GM18861 (cell line): Measurements from ENCODE around the gene TBL1XR1.

Experiments used
- ATAC-seq: cut with Tn5 transposase; IDR thresholded peaks from one replicate; pipeline ENCODE4 v1.9.1; 2021; ENCODE audit not compliant: unreplicated experiment

TBL1XR1 gene

DNA sequence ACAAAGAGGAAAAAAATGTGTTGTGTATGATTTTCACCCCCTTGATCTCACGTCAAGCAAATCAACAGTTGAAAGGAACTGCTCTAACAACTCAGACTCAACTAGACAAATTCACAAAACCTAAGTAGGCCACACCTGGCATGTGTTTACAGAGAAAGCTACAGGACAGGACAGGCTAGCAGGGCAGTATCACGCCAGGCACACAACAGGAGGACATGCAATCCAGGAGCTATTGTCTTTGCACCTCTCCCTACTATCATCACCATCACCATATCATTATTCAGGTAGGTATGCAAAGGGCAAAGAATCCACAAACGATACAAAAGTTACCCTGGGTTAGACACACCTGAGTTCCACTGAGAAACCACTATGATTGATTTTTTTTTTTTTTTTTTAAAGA is 86.4 kb downstream of the TBL1XR1 start:
- ATAC-seq = no peak

DNA sequence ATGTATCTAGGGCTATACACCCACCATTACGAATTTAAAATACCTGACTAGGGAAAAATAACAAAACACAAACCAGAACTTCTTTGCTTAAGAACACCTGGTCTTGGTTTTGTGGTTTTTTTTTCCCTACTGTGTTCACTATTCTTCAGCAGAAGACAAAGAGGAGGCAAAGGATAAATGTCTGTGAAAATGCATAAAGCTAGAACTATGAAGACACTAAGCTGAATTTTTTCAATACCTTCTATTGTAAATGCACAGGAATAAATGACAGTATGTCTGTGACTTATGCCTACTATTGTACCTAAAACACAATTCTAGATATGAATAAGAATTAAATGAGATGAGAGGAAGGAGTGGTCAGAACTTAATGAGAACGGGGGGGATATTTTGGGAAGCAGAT is 86.9 kb downstream of the TBL1XR1 start:
- no peak for ATAC-seq

- ATAC-seq = no peak
Measured at GRCh38 chr3:177109688-177110330, 87.5 kb downstream of the TBL1XR1 start.

- no peak for ATAC-seq
Measured at GRCh38 chr3:177108648-177109047, 88.6 kb downstream of the TBL1XR1 start.

DNA sequence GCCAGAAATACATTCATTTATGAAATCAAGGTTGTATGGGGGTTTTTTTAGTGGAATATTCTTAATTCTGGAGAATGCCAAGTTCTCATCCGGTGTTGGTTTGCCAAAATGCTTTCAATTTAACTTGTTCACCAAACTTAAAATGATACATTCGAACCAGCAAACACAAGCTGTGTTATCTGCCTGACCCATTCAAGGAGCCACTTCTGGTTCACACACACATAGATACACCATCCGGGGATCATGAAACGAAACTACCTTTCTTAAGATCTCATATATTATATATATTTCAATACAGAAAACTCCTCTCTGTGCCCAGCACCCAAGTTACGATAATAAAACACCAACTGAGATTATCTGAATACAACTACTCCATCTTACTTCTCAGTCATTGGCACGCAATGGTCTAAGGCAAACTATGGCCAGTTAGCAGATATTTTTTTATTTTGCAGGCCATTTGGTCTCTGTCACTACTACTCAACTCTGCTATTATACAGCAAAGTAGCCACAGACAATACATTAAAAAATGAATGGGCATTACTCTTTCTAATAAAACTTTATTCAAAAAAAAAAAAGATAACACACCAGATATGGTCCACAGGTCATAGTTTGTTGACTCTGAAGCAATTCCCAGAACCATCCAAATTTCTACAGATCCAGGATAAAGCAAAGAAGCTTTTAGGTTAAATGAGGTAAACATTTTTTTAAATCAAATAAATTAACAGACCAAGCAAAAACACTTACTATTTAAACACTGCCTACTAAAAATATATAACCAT is 89.6 kb downstream of the TBL1XR1 start:
- ATAC-seq = no peak

DNA sequence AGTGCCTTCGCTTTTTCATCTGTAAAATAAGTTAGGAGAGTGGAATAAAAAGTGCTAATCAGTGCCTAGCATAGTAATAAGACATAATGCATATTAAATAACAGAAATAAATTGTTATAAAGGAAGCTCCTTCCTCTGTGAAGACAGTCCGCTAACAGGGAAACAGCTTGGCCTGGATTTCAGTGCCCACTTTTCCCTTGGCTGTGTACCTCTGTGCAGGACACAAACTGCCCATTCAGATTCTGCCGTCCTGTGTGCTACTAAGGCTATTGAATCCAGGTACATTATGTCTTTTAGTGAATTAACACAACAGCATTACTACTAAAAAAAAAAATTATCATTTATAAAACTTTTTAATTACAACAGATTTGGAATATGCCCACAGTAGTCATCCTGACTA is 90.7 kb downstream of the TBL1XR1 start:
- no peak for ATAC-seq

DNA sequence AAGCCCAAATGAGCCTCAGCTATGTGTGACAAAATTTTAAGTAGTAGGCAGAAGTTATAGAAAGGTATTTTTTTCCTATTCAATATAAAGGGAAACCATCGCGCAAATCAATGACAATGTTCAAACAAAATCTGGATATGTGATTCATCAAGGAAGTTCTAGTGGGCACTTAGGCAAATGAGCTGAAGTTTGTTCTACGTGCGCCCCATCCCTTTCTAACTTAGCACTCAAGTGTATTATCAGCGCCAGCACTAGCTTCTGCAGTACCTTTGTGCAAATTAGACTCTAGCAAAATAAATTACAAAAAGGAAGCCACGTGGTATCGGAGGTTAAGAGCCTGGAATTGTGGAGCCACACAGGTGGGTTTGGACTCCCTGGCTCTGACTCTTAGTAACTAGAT is 91.1 kb downstream of the TBL1XR1 start:
- ATAC-seq = peak; percentile 42

- ATAC-seq = no peak
Measured at GRCh38 chr3:177105623-177106022, 91.7 kb downstream of the TBL1XR1 start.

- no peak for ATAC-seq
Measured at GRCh38 chr3:177104299-177104992, 92.8 kb downstream of the TBL1XR1 start.

- ATAC-seq = no peak
Measured at GRCh38 chr3:177102553-177102952, 94.7 kb downstream of the TBL1XR1 start.

DNA sequence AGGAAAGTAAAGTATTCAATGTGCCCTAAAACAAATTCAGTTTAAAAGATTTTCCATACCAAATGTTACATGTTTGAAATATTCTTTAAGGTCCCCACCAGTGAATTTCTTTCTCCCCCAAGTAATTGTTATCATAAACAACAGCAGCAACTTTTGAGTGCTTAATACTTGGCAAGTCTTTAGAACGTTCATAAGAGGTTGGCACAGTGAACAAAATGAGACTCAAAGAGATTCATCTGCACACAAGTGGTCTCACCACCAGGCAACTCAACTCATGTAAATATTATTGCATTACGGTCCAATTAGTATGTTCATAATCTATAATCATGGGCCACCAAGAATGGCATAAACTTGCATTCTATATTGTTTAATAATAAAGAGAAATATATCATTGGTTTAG is 98.7 kb downstream of the TBL1XR1 start:
- no peak for ATAC-seq

GRCh38 chr3:177096615-177097014 is 100.7 kb downstream of the TBL1XR1 start:
- ATAC-seq = no peak

DNA sequence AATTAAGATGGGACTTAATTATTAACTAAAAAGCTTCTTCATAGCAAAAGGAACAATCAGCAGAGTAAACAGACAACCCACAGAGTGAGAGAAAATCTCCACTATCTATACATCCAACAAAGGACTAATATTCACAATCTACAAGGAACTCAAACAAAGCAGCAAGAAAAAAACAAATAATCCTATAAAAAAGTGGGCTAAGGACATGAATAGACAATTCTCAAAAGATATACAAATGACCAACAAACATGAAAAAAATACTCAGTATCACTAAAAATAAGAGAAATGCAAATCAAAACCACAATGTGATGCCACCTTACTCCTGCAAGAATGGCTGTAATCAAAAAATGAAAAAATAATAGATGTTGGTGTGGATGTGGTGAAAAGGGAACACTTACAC is 103.3 kb downstream of the TBL1XR1 start:
- no peak for ATAC-seq

DNA sequence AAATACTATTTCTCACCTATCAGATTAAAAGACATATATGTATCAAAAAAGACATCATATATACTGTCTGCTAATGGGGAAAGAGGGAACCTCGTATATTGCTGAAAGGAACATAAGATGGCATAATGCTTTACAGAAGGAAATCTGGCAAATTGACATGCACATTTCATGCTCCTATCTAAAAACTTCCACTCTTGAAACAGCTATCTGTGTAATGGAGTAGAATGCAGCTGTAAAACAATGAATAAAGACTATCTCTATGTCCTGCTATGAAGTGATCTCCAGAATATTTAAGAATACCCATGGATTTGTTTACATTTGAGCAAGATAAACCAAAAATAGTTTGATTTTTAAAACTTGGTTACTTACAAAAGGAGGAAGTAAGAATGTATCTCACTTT is 107.4 kb downstream of the TBL1XR1 start:
- no peak for ATAC-seq

GRCh38 chr3:177089110-177089509 is 108.2 kb downstream of the TBL1XR1 start:
- no peak for ATAC-seq

GRCh38 chr3:177085794-177086193 is 111.5 kb downstream of the TBL1XR1 start:
- ATAC-seq = no peak

DNA sequence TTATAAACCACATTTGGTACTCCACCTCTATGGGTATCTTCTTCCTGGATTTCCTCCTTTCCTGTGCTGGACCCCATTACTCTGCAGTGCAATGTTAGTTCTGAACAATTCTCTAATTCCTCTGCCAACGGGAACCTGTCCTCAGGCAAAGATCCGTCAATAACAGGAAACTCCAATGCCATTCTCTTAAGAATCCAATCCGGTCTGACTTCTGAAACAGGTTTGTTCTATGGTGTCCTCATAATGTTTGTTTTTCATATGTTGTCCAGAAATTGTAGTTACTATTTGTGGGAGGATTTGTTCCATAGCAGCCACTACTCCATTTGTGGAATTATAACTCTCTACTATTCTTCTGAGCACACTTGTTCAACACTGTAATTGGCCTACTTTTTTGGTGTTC is 112.7 kb downstream of the TBL1XR1 start:
- ATAC-seq = no peak

DNA sequence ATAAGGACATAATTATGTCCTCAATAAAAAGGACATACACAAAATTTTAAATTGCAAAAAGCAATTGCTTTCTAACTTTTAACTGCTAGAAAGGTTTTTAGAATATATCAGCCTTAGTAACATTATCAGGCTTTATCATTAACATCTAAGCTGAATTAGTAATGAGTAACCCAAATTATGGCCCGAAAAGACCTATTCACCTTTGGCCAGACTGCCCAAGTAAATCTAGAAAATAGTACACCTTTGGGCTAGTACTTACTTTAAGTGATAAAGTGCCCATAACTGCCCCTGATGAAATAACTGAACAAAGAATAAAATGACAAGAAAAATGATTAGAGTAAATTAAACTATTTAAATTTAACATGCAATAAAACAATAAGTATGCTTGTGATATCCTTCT is 117.2 kb downstream of the TBL1XR1 start:
- ATAC-seq = no peak

GRCh38 chr3:177079684-177080083 is 117.6 kb downstream of the TBL1XR1 start:
- no peak for ATAC-seq

DNA sequence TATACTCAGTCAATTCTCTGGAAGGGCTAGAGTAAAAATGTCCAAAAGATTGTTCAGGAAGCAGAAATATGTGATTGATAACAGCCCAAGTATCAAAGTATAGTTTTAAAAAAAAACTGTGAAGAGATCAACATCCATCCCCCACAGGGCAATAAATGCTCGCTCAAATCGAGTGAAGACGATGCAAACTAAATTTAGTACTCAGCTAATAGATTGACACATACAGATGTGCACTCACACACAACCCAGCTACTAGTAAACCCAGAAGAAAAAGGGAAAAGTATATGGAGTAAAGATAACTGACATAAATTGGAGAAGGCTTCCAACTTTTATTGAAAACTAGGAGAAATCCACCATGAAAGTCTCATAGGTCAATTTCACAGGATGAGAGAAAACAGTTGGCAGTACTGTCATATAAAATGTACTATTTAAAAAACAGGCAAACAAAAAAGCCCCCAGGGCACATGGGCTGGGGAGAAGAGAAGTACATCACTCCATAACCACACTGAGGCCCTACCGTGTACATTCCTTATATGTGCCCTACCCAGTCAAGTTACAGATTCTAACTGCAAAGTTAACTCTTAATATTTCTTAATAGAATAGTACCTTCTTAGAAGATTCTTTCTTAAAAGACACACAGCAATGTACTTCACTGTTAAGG is 125.7 kb downstream of the TBL1XR1 start:
- no peak for ATAC-seq

- ATAC-seq = no peak
Measured at GRCh38 chr3:177069514-177070329, 127.6 kb downstream of the TBL1XR1 start.
